HG03378 (cell line): ENCODE measurements around the gene VSTM4.

Experiments
- ATAC-seq: cut with Tn5 transposase; IDR thresholded peaks from one replicate; pipeline ENCODE4 v1.9.1; 2021; ENCODE audit warnings: mild to moderate bottlenecking, moderate library complexity; ENCODE audit not compliant: unreplicated experiment

Gene VSTM4

DNA sequence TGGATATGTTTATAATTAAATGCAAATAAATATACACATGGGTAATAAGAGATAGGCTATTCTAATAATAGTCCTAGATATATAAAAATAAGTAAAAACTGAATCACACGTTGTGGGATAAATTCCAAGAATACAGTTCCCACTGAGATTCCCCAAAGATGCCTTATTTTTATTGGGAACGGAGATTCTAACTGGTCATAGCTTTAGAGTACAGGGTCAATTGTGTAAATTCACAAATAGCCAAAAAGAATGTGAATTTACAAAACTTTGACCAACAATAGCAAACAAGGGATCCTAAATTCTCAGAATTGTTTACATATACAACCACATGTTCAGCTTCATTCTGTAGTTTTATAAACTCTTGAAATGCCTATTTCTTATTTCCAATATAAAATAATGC, 65.0 kb downstream of the VSTM4 start:
- ATAC-seq, result no peak

DNA sequence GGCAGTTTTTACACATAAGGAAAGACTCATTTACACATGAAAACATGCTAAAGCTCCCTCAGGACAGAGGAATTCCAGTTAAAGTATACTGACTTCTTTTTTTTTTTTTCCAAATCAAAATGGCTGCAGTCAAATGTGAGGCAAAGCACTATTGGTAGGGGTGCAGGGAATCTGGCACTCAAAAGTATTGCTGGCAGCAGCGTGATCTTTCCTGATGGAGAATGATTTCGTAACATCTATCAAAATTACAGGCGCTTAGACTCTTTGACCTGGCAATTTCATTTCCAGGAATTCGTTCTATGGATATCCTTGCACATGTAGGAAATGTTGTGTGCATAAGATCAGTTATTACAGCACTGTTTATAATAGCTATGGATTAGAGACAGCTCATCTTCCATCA, 65.7 kb downstream of the VSTM4 start:
- no peak for ATAC-seq

DNA sequence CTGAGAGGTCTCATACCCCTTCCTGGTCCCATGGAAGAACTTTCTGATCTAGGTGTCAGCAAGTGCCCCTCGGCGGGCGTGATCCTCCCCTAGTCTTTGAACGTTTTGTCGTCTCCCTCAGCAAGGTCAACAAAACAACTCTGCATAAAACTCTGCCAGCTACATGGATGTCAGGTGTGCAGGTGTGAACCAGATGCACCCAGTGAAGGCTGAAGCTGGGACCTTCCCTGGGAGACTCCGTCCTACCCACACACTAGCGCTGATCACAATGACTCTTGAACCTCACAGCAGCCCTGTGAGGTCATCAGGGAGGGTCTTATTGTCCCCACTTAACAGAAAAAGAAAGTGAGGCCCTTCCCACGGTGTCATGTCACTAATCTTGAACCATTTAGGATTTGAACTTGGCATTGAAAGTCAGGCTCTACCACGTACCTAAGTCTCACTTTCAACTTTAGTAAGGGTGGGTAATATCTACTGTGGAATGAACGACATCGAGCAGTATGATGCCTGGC, 68.1 kb downstream of the VSTM4 start:
- ATAC-seq, result no peak

DNA sequence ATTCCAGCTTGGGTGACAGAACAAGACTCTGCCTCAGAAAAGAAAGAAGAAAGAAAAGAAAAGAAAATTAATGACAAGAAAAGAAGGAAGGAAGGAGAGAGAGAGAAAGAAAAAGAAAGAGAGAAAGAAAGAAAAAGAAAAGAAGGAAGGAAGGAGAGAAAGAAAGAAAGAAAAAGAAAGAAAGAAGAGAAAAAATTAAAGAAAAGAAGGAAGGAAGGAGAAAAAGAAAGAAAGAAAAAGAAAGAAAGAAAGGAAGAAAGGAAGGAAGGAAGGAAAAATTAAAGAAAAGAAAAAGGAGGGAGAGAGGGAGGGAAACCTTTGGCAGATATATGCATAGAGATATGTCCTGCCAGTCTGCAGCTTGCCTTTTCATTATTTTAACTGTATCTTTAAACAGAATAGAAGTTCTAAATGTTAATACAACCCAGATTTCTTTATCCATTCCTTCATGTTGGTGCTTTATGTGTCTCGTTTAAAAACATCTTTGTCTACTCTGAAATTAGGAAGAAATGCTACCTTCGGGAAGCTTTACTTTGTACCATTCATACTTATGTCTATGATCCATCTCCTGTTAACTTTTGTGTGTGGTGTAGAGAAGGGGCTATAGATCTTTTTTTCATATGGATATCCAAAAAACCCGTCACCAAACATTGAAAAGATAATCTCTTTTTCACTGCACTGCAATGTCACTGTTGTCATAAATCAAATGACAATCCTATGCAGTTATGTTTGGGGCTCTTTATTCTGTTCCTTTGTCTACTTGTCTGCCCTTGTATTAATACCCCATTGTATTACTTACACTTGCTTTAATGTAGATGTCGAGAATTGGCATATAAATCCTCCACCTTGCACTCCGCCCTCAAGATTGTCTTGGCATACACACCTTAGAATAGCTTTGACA, 70.8 kb downstream of the VSTM4 start:
- no peak for ATAC-seq

DNA sequence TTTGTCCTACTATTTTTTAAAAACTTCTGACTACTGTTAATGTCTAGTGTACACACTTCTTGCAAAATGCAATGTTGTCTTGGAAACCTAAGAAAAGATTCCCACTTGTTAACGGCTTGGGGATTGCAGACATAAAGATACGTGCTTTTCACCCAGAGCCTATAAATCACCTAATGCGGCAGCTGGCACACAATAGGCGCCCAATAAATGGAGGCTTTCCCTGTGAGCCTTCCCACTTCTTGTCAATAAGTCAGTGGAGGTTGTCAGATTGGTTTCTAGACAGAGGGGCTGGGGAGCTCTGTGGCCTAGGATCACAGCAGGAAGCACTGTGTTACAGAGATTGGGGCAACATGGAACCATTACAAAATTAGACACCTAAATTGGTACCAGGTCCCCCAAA, 74.7 kb downstream of the VSTM4 start:
- no peak for ATAC-seq

DNA sequence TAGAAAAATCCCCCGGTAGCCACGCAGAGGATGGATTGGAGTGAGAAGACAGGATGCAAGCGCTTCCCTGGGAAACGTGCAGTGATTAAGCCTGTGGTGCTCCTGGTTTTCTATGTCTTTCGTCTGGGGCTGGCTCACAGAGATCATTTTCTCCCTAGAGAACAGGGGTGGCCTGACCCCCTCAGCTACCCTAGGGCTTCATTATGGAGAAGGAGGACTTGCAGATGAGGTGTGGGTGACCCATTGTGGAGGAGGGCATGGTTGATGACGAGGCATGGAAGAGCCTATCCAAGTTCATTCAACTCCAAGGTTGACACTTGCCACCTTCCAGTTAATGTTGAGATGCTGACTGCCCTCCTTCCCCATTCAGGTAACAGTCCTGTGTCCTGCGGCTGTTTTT, 75.9 kb downstream of the VSTM4 start:
- ATAC-seq, result no peak

DNA sequence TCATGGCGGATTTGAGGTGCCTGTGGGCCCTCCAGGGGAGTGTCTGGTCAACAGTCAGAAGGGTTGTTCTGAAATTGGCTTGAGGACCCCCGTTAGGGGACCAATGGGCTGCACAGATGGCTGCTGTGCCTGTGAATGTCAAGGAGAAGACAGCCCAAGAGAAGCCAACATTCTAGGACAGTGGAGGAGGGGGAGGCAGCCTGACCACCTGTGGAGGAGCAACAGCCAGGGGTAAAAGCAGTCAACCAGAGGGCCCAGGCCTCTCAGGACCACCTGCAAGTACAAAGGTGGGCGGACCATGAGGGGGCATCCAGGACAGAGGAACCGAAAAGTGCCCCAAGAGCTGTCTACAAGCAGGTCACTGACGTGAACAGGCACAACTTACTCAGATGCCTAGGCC, 76.6 kb downstream of the VSTM4 start:
- ATAC-seq, result no peak

DNA sequence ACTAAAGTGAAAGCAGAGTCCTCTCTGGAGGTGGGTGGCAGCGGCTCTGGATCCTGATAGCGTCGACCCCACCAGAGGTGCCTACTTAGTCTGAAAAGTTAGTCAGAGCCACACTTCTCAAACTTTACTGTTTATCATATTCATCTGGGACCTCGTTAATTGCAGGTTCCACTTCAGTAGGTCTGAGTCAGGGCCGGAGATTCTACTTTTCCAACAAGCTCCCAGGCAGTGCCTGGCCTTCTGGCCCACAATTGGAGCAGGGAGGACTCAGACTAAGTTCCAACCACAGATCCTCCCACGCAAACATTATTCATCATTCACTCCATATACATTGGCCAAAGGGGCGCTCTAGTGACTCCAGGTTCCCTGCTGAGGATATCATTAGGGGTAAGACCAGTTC, 78.1 kb downstream of the VSTM4 start:
- no peak for ATAC-seq

DNA sequence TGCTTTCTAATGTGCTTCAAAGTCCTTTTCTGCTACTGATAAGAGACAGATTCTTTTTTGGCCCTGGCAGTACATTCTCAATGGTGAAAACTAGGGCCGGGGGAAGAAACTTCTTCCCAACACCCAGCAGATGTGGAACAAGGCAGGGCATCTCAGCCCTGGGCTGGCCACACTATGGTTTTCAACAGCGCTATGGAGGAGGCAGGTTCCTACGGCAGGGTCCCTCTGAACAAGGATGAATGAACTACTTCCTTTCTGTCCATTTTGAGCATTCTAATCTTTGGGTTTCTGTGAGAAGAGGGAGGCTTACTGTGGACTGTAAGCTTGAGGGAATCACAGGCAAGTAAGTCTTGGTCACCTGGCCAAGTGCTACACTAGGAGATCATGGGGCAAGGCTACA, 78.7 kb downstream of the VSTM4 start:
- no peak for ATAC-seq

DNA sequence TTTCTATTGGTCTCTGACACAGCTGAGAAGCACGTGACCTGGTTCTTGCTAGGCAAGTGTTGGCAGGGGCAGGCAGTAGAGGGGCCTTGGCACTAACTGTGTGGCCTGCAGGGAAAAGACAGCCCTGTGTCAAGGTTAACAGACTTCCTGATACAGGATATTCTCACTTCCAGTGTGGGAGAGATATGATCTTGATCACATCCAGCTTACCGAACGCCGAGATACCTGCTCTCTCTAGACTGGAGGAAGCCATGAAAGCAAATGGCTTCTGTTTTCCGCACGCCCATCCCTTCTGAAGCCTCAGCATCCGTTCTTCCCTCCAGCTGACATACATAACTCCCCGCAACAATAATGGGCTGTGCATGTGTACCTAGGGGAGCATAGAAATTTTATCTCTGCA, 79.4 kb downstream of the VSTM4 start:
- ATAC-seq, result no peak

DNA sequence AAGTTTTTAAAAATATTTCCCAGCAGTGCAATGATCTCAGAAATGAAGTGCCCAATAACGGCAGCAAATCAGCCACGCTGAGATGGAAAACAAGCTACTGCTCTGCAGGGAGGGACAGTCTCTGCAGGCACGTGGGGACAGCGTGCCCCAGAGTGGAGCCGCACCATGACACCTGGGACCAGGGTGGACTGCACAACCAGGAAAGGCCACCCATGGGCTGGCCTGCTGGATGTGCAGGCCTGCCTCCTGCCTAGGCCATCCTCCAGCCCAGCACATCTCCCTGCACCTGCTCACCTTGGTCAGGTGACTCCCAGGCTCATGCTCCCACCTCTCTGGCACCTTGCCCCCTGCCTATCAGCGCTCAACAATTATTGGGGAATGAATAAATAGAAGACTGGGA, 80.4 kb downstream of the VSTM4 start:
- ATAC-seq, result no peak

DNA sequence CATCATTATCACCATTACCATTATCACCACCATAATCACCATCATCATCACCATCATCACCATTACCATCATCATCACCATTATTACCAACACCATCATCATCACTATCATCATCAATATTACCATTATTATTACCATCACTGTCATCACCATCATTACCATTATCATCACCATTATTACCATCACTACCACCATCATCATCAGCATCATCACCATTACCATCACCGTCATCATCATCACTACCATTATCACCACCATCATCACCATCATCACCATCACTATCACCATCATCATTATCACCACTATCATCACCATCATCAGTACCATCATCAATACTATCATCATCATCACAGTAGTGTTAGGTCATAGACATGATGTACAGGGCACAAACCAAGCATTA, 81.4 kb downstream of the VSTM4 start:
- no peak for ATAC-seq

DNA sequence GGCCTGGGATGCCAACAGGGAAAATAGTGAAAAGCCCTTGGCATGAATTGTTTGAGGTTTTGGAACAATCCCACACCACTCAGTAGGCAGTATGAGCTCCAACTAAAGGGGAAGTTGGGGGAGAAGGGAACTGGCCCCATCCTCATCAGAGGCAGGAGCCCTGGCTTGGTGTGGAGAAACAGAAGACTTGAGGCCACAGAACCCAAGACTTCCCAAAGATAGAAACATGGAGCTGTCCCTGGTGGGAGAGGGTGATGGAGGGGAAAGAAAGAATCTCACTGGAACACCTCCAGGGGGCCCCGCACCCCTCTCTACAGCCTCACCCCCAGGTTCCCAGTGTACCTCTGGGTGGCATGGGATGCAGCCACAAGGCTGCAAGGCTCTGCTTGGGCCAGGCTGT, 85.7 kb downstream of the VSTM4 start:
- no peak for ATAC-seq

DNA sequence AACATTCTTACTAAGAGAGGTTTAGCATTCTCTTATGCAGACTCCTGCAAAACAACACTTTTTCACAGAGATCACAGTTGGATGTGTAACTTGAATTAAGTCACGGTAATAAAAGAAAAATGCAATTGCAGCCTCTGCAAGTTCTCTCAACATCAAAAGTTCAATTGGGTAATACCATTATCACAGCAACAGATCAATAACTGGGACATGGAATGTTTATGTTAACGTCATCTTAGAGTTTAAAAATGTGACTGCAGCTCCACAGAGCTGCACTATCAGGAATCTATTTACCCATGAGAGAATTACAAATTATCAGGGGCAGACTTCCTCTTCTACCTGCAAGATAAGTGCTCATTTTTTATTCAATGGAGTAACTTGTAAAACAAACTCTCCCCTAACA, 86.7 kb downstream of the VSTM4 start:
- no peak for ATAC-seq

DNA sequence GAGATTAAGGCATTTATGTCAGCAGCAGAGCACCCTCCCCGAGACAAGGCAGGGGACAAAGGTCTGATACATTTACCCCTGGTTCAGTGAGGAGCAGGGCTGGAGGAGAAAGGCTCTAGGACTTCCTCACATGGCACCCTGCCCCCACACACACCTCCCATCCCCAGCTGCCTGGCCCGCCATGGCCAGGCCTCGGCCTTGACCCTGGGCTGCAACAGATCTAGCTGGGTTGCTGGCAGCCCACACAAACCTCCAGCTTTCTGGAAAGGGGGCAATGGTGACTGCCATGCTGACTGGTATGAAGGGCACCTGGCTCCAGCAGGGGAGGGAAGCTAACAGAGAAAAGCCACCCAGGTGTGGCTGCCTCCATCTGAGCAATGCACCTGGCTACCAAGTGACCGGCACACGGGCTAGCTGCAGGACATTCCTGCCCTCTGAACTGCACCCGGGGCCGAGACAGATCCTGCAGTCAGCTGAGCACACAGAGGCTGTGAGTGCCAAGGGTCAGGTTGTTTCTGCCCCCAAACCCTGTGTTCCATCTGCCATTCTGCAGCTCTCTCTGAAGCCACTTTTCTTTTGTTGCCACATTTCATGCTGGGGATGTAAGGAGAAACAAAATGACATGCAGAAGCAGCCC, 89.9 kb downstream of the VSTM4 start:
- ATAC-seq, result no peak

DNA sequence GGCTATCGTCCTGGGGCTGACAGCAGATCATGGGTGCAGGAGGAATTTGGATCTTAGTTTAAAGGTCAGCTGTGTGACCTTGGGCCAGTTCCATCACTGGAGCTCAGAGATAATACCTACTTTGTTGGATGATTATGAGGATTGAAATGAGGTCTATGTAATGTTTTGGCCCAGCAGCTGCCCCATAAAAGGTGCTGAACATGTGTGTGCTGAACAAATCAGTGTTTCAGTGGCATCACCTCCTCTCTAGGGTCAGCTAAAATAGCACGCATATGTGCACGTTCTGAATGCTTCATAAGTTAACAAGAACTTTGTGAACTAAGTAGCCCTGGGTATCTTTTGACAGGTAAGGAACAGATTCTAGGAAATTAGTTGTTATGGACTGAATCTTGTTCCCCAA, 90.8 kb downstream of the VSTM4 start:
- no peak for ATAC-seq

DNA sequence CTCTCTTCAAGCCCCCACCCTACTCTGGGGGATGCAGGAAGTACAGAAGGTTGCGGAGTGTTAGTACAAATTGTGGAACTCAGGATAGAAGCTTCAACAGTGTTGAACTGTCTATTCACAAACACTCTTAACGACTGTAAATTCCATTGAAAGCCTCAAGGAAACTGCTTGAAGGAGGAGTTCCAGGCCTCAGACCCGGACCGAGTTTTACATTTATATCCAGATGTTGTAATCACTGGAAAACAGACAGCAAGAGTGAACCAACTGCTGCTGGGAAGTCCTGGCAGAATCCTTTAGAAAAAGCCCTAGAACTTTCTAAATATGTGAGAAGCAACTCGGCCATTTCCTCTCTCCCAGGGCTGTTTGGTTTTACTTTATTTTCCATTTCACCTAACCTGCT, 91.6 kb downstream of the VSTM4 start:
- ATAC-seq, result no peak

DNA sequence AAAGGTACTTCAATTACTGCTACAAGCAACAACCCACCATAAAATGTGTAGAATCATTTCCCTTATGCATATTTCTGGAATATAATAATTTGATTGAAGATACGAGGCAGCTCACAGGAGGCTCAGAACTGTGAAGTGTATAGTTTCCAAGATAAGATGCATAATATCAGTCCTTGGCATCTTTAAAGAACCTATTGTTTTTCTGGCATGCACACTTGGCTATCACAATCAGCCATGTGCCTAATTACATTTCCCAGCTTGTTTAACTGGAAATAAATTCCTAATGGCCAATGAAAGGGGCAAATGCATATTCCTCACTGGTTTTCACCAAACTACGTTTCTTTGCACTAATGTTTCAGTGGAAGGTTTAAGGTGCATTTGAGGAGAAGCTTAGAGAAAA, 92.3 kb downstream of the VSTM4 start:
- ATAC-seq, result no peak

DNA sequence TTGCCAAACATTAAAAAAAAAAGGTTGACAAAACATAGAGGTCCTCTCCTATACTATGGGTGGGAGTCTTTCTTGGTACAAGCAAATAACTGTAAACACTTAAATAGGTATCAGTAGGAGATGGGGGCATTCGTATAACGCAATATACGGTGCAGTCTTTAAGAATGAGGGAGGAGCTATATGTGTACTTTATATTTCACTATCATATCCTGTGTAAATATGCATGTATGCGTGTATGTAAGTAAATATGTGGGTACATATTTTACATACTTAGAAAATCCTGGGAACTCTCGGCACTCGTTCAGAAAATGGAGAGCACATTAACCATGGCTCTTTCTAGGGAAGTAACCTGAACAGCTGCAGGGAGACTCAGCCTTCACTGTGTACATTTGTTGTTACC, 93.6 kb downstream of the VSTM4 start:
- no peak for ATAC-seq

DNA sequence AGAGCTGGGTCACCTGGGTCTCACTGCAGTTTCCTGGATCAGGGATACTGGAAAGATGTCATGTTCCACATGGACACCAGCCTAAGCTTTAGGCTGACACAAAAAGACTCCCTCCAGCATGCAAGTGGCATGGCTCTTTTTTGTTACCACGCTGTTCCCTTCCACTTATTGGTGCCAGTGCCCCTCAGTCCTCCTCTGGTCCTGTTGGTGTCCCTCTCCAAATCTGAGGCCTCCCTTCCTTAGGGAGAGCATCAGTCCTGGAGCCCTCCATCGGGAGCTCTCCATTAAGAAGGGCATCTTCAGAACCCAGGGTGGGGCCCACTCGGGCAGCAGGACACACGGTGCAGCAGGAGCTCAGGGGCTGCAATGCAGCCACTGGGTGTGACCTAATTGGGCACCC, 99.6 kb downstream of the VSTM4 start:
- no peak for ATAC-seq

DNA sequence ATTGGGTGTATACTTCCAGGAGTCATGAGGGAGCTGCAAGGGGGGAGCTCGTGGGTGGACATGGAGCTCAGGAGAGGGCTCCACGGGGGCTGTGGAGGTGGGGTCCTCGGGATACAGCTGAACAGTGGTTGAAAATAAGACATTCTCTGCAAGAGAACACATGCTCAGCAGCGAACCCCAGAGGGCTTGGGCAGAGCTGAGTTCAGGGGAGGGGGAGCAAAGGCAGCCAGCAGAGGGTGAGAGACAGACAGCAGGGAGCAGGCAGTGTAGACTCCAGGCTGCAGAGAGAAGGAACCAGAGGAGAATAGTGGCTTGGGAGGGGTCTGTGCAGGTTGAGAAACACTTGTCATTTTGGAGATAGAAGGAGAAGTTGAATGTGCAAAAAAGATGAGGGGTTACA, 102.7 kb downstream of the VSTM4 start:
- ATAC-seq, result no peak

DNA sequence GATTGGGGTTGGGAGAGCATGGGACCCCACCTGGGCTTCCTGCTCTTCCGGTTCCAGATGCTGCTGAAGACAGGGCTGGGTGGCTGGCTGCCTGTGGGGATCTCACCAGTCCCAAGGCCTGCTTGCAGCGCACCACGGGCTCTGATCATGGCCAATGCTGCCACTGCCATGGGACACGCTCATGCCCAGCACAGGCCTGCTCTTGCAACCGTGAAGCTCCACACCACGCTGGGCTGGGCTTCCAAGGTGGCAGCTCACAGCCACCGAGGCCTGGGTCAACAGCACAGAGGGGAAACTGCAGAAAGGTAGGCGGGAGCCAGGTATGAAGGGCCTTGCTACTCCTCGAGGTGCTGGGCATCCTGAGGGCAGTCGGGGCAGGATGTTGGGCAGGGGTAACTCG, 103.6 kb downstream of the VSTM4 start:
- ATAC-seq, result no peak
